ENCODE measurements around the gene RIMBP3B. TPM values are rescaled to one million over a fixed set of nuclear protein-coding genes. Genes with fewer than 3 reads are reported as not detected.
"Not testable (repeated sequence)": the region's sequence is repeated elsewhere in the genome, so short reads cannot be mapped to it uniquely, and the experiment has no call there.

Gene RIMBP3B
- total RNA-seq, 1 donor from 2014 or later, result not detected

DNA sequence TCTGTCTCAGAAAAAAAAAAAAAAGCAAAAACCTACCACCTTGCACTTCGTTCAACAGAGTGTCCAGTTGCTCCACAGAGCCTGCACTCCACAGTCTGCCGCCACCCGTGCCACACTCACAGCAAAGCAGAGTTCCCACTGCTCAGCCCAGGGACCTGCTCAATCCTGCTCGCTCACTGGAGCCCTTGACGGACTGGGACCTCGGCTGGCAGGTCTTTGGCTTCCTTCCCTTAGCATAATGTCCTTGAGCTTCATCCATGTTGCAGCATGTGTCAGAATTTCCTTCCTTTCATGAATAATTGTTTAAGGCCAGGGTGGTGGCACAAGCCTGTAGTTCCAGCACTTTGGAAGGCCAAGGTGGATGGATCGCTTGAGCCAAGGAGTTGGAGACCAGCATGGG is 11.1 kb downstream of the RIMBP3B start:
- intact Hi-C loops (cut with micrococcal nuclease); H3K4me1 ChIP-seq; H3K36me3 ChIP-seq; H3K27me3 ChIP-seq (ENCODE audit: low read depth); H3K9me3 ChIP-seq (replicated peaks); H3K27ac ChIP-seq (replicated peaks); H3K4me3 ChIP-seq; DNase-seq: not testable (repeated sequence)

- H3K36me3 ChIP-seq; intact Hi-C loops (cut with micrococcal nuclease): not testable (repeated sequence)
Measured at GRCh38 chr22:21401197-21401969, 17.8 kb downstream of the RIMBP3B start.

DNA sequence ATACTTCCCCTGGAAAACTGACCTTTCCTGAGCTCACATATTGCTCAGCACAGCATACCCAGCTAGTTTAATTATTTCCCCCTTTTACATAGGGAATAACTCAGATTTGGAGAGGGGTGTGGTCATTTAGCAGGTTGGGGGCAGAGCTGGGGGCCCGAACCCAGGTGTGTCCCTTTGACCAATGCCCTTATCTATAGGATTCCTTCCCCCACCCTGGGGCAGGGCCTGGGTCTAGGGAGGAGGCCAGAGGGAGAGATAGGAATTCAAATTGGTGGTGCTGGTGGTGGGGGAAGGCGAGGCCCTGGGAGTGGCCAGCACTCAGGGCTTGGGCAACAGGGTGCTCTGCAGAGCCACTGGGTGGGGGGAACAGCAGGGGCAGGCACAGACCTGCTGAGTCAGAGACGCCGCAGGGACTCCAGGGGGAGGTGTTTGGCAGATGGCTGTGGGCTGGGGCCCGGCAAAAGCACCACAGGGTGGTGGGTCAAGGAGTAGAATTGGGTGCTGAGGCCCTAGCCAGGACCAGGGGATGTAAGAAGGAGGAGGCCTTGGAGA is 19.3 kb downstream of the RIMBP3B start:
- intact Hi-C loops (cut with micrococcal nuclease); H3K4me1 ChIP-seq; DNase-seq: not testable (repeated sequence)

More at GRCh38 chr22:21401197-21401969, 17.8 kb downstream of the RIMBP3B start:
- not testable (repeated sequence) for H3K27ac ChIP-seq (replicated peaks); DNase-seq; H3K4me1 ChIP-seq; H3K9me3 ChIP-seq (replicated peaks); H3K27me3 ChIP-seq (ENCODE audit: low read depth); H3K4me3 ChIP-seq

DNA sequence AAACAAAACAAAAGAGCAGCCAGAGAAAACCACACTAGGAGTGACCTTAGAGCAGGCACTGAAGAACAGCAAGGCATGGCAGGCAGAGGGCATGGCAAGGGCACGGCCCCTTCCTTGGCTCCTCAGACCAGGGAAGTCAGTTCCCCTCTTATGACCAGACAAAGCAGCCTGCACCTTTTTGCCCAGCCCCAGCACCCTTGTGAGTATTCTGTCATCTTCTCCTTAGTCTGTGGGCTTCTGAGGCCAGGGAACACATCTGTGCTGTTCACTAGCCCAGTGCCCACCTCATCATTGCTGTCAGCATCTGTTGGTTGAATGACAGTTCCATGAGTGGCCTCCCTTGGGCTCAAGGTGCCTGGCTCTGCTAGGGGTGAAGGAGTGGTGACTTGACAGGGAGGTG is 23.6 kb downstream of the RIMBP3B start:
- H3K4me1 ChIP-seq; intact Hi-C loops (cut with micrococcal nuclease); H3K27me3 ChIP-seq (ENCODE audit: low read depth); H3K4me3 ChIP-seq; DNase-seq; H3K27ac ChIP-seq (replicated peaks); H3K36me3 ChIP-seq; H3K9me3 ChIP-seq (replicated peaks): not testable (repeated sequence)

More for the DNA sequence above, 19.3 kb downstream of the RIMBP3B start:
- H3K4me3 ChIP-seq; H3K27me3 ChIP-seq (ENCODE audit: low read depth); H3K36me3 ChIP-seq; H3K27ac ChIP-seq (replicated peaks); H3K9me3 ChIP-seq (replicated peaks): not testable (repeated sequence)

DNA sequence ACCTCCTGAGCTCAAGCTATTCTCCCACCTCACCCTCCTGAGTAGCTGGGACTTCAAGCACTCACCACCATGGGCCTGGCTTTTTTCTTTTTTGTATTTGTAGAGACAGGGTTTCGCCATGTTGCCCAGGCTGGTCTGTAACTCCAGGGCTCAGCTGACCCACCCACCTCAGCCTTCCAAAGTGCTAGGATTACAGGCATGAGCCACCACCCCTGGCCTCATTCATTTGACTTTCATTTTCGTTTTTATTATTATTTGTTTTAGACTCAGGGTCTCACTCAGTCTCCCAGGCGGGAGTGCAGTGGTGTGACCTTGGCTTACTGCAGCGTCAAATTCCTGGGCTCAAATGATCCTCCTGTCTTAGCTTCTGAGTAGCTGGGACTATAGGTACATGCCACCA is 24.2 kb downstream of the RIMBP3B start:
- H3K9me3 ChIP-seq (replicated peaks); H3K4me3 ChIP-seq; H3K27ac ChIP-seq (replicated peaks); intact Hi-C loops (cut with micrococcal nuclease); H3K4me1 ChIP-seq; DNase-seq; H3K27me3 ChIP-seq (ENCODE audit: low read depth); H3K36me3 ChIP-seq: not testable (repeated sequence)

DNA sequence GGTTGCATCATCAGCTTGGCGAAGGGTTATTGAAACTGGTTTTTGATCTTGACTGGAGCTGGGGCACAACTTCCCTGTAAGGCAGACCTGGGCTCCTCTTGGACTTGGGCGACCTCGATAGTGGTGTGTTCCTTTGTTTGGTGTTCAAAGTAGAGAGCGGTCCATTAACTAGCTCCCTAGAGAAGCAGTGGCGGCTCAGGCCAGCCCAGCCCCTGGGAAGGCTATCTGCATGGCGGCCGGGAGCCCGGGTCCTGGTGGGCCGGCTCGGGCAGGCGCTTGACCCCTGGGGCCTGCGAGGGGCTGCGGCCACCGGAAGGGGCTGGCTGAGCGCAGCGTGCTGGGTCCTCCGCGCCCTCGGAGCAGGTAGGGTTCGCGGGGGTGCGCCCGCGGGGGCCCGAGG is 32.8 kb downstream of the RIMBP3B start:
- H3K4me3 ChIP-seq; H3K4me1 ChIP-seq; DNase-seq; intact Hi-C loops (cut with micrococcal nuclease); H3K27ac ChIP-seq (replicated peaks); H3K36me3 ChIP-seq; H3K27me3 ChIP-seq (ENCODE audit: low read depth); H3K9me3 ChIP-seq (replicated peaks): not testable (repeated sequence)

DNA sequence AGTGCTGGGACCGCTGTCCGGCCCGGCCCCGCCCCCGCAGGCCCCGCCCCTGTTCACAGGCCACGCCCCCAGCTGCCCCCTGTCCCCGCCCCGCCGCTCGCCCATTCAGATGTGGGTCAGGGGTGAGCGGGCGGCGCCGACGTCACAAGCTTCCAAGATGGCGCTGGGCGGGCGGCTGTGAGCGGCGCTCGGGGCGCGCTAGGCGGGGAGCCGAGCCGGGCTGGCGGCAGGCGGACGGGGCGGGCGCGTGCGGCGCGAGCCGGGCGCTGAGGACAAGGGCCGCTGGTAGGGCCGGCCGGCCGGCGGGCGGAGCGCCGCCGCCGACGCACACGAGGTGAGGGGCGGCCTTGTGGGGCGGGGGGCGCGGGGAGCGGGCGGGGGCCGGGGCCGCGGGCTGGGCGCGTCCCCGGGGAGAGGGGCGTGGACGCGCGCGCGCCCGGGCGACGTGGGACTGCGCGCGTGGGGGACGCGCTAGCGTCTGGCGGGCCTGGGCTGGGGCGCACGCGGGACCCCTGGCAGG is 33.7 kb downstream of the RIMBP3B start, which contains the start of gene HIC2:
TSS of gene HIC2 (plus strand) at position 145 of the 520 bp plus-strand sequence. CDS start 25,461 bp downstream, outside the sequence.
- H3K9me3 ChIP-seq (replicated peaks); H3K27me3 ChIP-seq (ENCODE audit: low read depth); H3K36me3 ChIP-seq; DNase-seq; H3K4me1 ChIP-seq; intact Hi-C loops (cut with micrococcal nuclease): not testable (repeated sequence)
- peak within 1 kb of the TSS; percentile 62 for H3K27ac ChIP-seq (replicated peaks)
- peak within 1 kb of the TSS; percentile 66 for H3K4me3 ChIP-seq

GRCh38 chr22:21417853-21418252 is 34.3 kb downstream of the RIMBP3B start:
- peak overlapping the region; percentile 66 for H3K4me3 ChIP-seq
- H3K27ac ChIP-seq (replicated peaks), result peak overlapping the region; percentile 62

GRCh38 chr22:21418974-21419638 is 35.6 kb downstream of the RIMBP3B start:
- H3K9me3 ChIP-seq (replicated peaks); H3K27ac ChIP-seq (replicated peaks); DNase-seq; H3K4me3 ChIP-seq; H3K36me3 ChIP-seq; intact Hi-C loops (cut with micrococcal nuclease); H3K27me3 ChIP-seq (ENCODE audit: low read depth); H3K4me1 ChIP-seq: not testable (repeated sequence)

More at GRCh38 chr22:21417853-21418252, 34.3 kb downstream of the RIMBP3B start:
- H3K27me3 ChIP-seq (ENCODE audit: low read depth); H3K36me3 ChIP-seq; intact Hi-C loops (cut with micrococcal nuclease); H3K9me3 ChIP-seq (replicated peaks); H3K4me1 ChIP-seq: not testable (repeated sequence)
- DNase-seq, result peak; percentile 31

- H3K4me1 ChIP-seq; H3K27me3 ChIP-seq (ENCODE audit: low read depth); H3K4me3 ChIP-seq; H3K36me3 ChIP-seq; intact Hi-C loops (cut with micrococcal nuclease); DNase-seq; H3K27ac ChIP-seq (replicated peaks); H3K9me3 ChIP-seq (replicated peaks): not testable (repeated sequence)
Measured at GRCh38 chr22:21420180-21420763, 36.7 kb downstream of the RIMBP3B start.

- H3K4me3 ChIP-seq; H3K9me3 ChIP-seq (replicated peaks); H3K27ac ChIP-seq (replicated peaks); DNase-seq; H3K27me3 ChIP-seq (ENCODE audit: low read depth); H3K4me1 ChIP-seq; H3K36me3 ChIP-seq; intact Hi-C loops (cut with micrococcal nuclease): not testable (repeated sequence)
Measured at GRCh38 chr22:21424084-21424709, 40.6 kb downstream of the RIMBP3B start.

- H3K27me3 ChIP-seq (ENCODE audit: low read depth); H3K9me3 ChIP-seq (replicated peaks); H3K36me3 ChIP-seq; intact Hi-C loops (cut with micrococcal nuclease); DNase-seq; H3K4me3 ChIP-seq; H3K4me1 ChIP-seq; H3K27ac ChIP-seq (replicated peaks): not testable (repeated sequence)
Measured at GRCh38 chr22:21434378-21435233, 51.1 kb downstream of the RIMBP3B start.

All from left ventricle myocardium inferior (tissue), 1 donor.